ENCODE results near the gene RRP36. TPM values are rescaled to one million over a fixed set of nuclear protein-coding genes. Genes with fewer than 3 reads are reported as not detected.

RRP36 gene
- total RNA-seq, 1 donor from 2014 or later = 83.4 TPM

GRCh38 chr6:43076464-43077332 is 55.3 kb downstream of the RRP36 start:
- peak overlapping the region; percentile 73 for H3K4me3 Mint-ChIP-seq
- H3K36me3 Mint-ChIP-seq (ENCODE audit: low read depth) = peaks cover 7% of the 10 kb centered on the region
- intact Hi-C loops (cut with micrococcal nuclease) = no loop called here
- peaks cover 36% of the 10 kb centered on the region for H3K27me3 Mint-ChIP-seq
- H3K9me3 Mint-ChIP-seq = no peaks in the 10 kb centered on the region
- no peak for DNase-seq
- no peak overlapping the region for H3K27ac Mint-ChIP-seq
- H3K4me1 Mint-ChIP-seq = peaks cover 5% of the 10 kb centered on the region

- Mint-ChIP-seq H3K4me1 (peaks cover 5% of the 10 kb centered on the region), H3K4me3 (peak overlapping the region; percentile 73), H3K36me3 (ENCODE audit: low read depth) (peaks cover 7% of the 10 kb centered on the region), H3K27me3 (peaks cover 36% of the 10 kb centered on the region), H3K9me3 (no peaks in the 10 kb centered on the region), H3K27ac (no peak overlapping the region)
- peak; percentile 56 for DNase-seq
- intact Hi-C loops (cut with micrococcal nuclease) = no loop called here
Observed at GRCh38 chr6:43077333-43077809, 55.9 kb downstream of the RRP36 start.

- H3K4me3 Mint-ChIP-seq = no peak overlapping the region
- peaks cover 5% of the 10 kb centered on the region for H3K4me1 Mint-ChIP-seq
- H3K36me3 Mint-ChIP-seq (ENCODE audit: low read depth) = peaks cover 3% of the 10 kb centered on the region
- H3K27me3 Mint-ChIP-seq = peaks cover 36% of the 10 kb centered on the region
- H3K9me3 Mint-ChIP-seq = no peaks in the 10 kb centered on the region
- H3K27ac Mint-ChIP-seq = no peak overlapping the region
- intact Hi-C loops (cut with micrococcal nuclease) = no loop called here
- DNase-seq = no peak
Observed at GRCh38 chr6:43077981-43078511, 56.6 kb downstream of the RRP36 start.

- Mint-ChIP-seq H3K27ac (no peak overlapping the region), H3K36me3 (ENCODE audit: low read depth) (peaks cover 2% of the 10 kb centered on the region), H3K4me3 (no peak overlapping the region), H3K27me3 (peaks cover 36% of the 10 kb centered on the region), H3K4me1 (peaks cover 5% of the 10 kb centered on the region), H3K9me3 (no peaks in the 10 kb centered on the region)
- intact Hi-C loops (cut with micrococcal nuclease) = no loop called here
- DNase-seq = no peak
Observed at GRCh38 chr6:43078691-43079090, 57.3 kb downstream of the RRP36 start.

Other genes starting within 250 kb of the RRP36 start
- gene BICRAL, start 239.6 kb upstream of the RRP36 start, total RNA-seq = 12.5 and 12.9 TPM in 2 replicates
- 182 and 189 TPM in 2 replicates for gene RPL7L1, start 142.0 kb upstream of the RRP36 start, total RNA-seq
- not detected in 2 replicates for gene PTCRA, start 105.6 kb upstream of the RRP36 start, total RNA-seq
- gene CNPY3, start 92.1 kb upstream of the RRP36 start, total RNA-seq = 45.9 and 49.0 TPM in 2 replicates
- 0.24 and 0.70 TPM in 2 replicates for gene GNMT, start 60.9 kb upstream of the RRP36 start, total RNA-seq
- gene PEX6, start 42.4 kb upstream of the RRP36 start, total RNA-seq = 24.0 and 24.1 TPM in 2 replicates
- 54.2 and 54.6 TPM in 2 replicates for gene PPP2R5D, start 37.1 kb upstream of the RRP36 start, total RNA-seq
- gene MEA1, start 7.7 kb upstream of the RRP36 start, total RNA-seq = 93.5 and 94.3 TPM in 2 replicates
- gene KLHDC3, start 7.4 kb upstream of the RRP36 start, total RNA-seq = 73.8 and 77.5 TPM in 2 replicates
- gene CUL7, start 32.2 kb downstream of the RRP36 start, total RNA-seq = 22.6 and 24.7 TPM in 2 replicates
- 83.8 and 103 TPM in 2 replicates for gene MRPL2, start 37.8 kb downstream of the RRP36 start, total RNA-seq
- gene KLC4, start 38.0 kb downstream of the RRP36 start, total RNA-seq = 9.5 and 10.7 TPM in 2 replicates
- gene PTK7, start 54.7 kb downstream of the RRP36 start, total RNA-seq = 3.4 and 4.3 TPM in 2 replicates
- 54.3 and 55.2 TPM in 2 replicates for gene SRF, start 149.6 kb downstream of the RRP36 start, total RNA-seq
- 38.1 and 39.4 TPM in 2 replicates for gene CUL9, start 160.6 kb downstream of the RRP36 start, total RNA-seq
- 78.9 and 79.6 TPM in 2 replicates for gene DNPH1, start 207.9 kb downstream of the RRP36 start, total RNA-seq
- 0.62 and 0.72 TPM in 2 replicates for gene TTBK1, start 221.9 kb downstream of the RRP36 start, total RNA-seq